SK-N-SH (cell line): ENCODE results near the gene CHAF1A. TPM values are rescaled to one million over a fixed set of nuclear protein-coding genes. Genes with fewer than 3 reads are reported as not detected.

Experiments used
- CTCF ChIA-PET: fragments of 300-600, 350-600 bp; formaldehyde crosslinking; extraction: SDS; loops from one replicate; lab custom pipeline; 2021; lab: Yijun Ruan, JAX
- POLR2A ChIA-PET: fragments of 350-600 bp; sonication (Branson Sonifier 250); formaldehyde crosslinking; extraction: SDS; loops from one replicate; lab custom pipeline; 2020; ENCODE audit warnings: antibody characterized with exemption, inconsistent platforms; lab: Yijun Ruan, JAX
- DNase-seq: peaks from one replicate; pipeline ENCODE4 v3.0.0; 2012
- H2AFZ ChIP-seq: fragments of 200-600 bp; sonication (generic); 2 replicates; pipeline ENCODE4 v1.8.1; 2016; ENCODE audit warnings: antibody characterized with exemption, mild to moderate bottlenecking, low read depth
- H3F3A ChIP-seq: fragments of 200-600 bp; sonication (generic); replicated peaks from 2 replicates; pipeline ENCODE3; 2016; ENCODE audit warnings: antibody characterized with exemption, mild to moderate bottlenecking; ENCODE audit not compliant: insufficient read depth
- H3K27ac ChIP-seq, 2 experiments: fragments of 200-500 bp in 1 of 2; fragments of 200-600 bp in 1 of 2; sonication (Bioruptor generic) in 1 of 2; sonication (generic), shearing (Covaris generic) in 1 of 2; 2 replicates each; pipeline versions ENCODE4 v1.5.1 to v1.6.1; 2014 to 2016; ENCODE audit warnings: low read depth in 2 of 2, inconsistent platforms in 1 of 2, low read length in 1 of 2, mild to moderate bottlenecking in 1 of 2, mixed read lengths in 1 of 2
- H3K27me3 ChIP-seq: fragments of 200-600 bp; sonication (generic), shearing (Covaris generic); 2 replicates; pipeline ENCODE4 v1.6.1; 2016; ENCODE audit warnings: mixed run types; ENCODE audit not compliant: insufficient read depth
- H3K36me3 ChIP-seq, 2 experiments: fragments of 200-500 bp in 1 of 2; fragments of 200-600 bp in 1 of 2; sonication (Bioruptor generic) in 1 of 2; sonication (generic) in 1 of 2; replicated peaks in 1 of 2; 2 replicates each; pipeline versions ENCODE3 to v1.5.1; 2014 to 2016; ENCODE audit warnings: low read length in 1 of 2, mild to moderate bottlenecking in 1 of 2; ENCODE audit not compliant: insufficient read depth in 2 of 2, control insufficient read depth in 1 of 2
- H3K4me1 ChIP-seq, 2 experiments: fragments of 200-500 bp in 1 of 2; fragments of 200-600 bp in 1 of 2; sonication (Bioruptor generic) in 1 of 2; sonication (generic), shearing (Covaris generic) in 1 of 2; 2 replicates each; pipeline versions ENCODE4 v1.5.1 to v1.6.1; 2014 to 2016; ENCODE audit warnings: low read depth in 1 of 2, low read length in 1 of 2, mixed run types in 1 of 2; ENCODE audit not compliant: insufficient read depth in 2 of 2, control insufficient read depth in 1 of 2
- H3K4me2 ChIP-seq: fragments of 200-600 bp; sonication (generic), shearing (Covaris generic); 2 replicates; pipeline ENCODE4 v1.6.1; 2017; ENCODE audit warnings: mixed run types
- H3K4me3 ChIP-seq, 2 experiments: fragments of 200-500 bp in 1 of 2; fragments of 200-600 bp in 1 of 2; sonication (Bioruptor generic) in 1 of 2; sonication (generic), shearing (Covaris generic) in 1 of 2; 2 replicates each; pipeline versions ENCODE4 v1.5.1 to v1.8.1; 2014 to 2016; ENCODE audit warnings: low read depth in 2 of 2, inconsistent platforms in 1 of 2, low read length in 1 of 2, mild to moderate bottlenecking in 1 of 2, mixed read lengths in 1 of 2, moderate library complexity in 1 of 2
- H3K79me2 ChIP-seq: fragments of 200-600 bp; sonication (generic); 2 replicates; pipeline ENCODE4 v1.8.1; 2017; ENCODE audit warnings: mild to moderate bottlenecking; ENCODE audit not compliant: insufficient read depth
- H3K9ac ChIP-seq: fragments of 200-600 bp; sonication (generic); 2 replicates; pipeline ENCODE4 v1.6.1; 2017; ENCODE audit warnings: mixed run types
- H3K9me2 ChIP-seq: fragments of 200-600 bp; sonication (generic); 2 replicates; pipeline ENCODE4 v1.6.1; 2017; ENCODE audit warnings: mixed run types
- H3K9me3 ChIP-seq: fragments of 200-600 bp; sonication (generic); 2 replicates; pipeline ENCODE4 v1.6.1; 2017; ENCODE audit warnings: mixed run types, mild to moderate bottlenecking, moderate library complexity
- H4K20me1 ChIP-seq: fragments of 200-600 bp; sonication (generic); 2 replicates; pipeline ENCODE4 v1.6.1; 2017; ENCODE audit warnings: mild to moderate bottlenecking, mixed run types; ENCODE audit not compliant: insufficient read depth
- EP300 ChIP-seq, 2 experiments: IDR thresholded peaks; 2 replicates each; pipeline versions ENCODE4 v1.4.0 to v1.6.1; 2012; ENCODE audit warnings: borderline replicate concordance in 1 of 2, low read depth in 1 of 2, low read length in 1 of 2
- EZH2phosphoT487 ChIP-seq: fragments of 200-600 bp; sonication (generic); IDR thresholded peaks from 2 replicates; pipeline ENCODE4 v1.6.1; 2017; ENCODE audit warnings: low read depth, mixed run types, mild to moderate bottlenecking, antibody characterized with exemption, moderate library complexity, borderline replicate concordance
- FOSL2 ChIP-seq: IDR thresholded peaks from 2 replicates; pipeline ENCODE4 v1.4.0; 2012; ENCODE audit warnings: low read depth, mild to moderate bottlenecking, moderate library complexity, borderline replicate concordance
- FOXJ3 ChIP-seq: sonication (generic); formaldehyde crosslinking; IDR thresholded peaks from 2 replicates; pipeline ENCODE4 v1.5.1; 2020; ENCODE audit warnings: mild to moderate bottlenecking, missing genetic modification reagents
- FOXM1 ChIP-seq: IDR thresholded peaks from 2 replicates; pipeline ENCODE4 v1.4.0; 2012; ENCODE audit warnings: low read depth, mild to moderate bottlenecking
- GATA2 ChIP-seq: sonication (generic); formaldehyde crosslinking; IDR thresholded peaks from 2 replicates; pipeline ENCODE4 v1.5.0; 2020; ENCODE audit warnings: mild to moderate bottlenecking, missing genetic modification reagents
- JUND ChIP-seq: IDR thresholded peaks from 2 replicates; pipeline ENCODE4 v1.4.0; 2012
- NFIC ChIP-seq: IDR thresholded peaks from 2 replicates; pipeline ENCODE4 v1.4.0; 2012; ENCODE audit warnings: borderline replicate concordance
- PBX3 ChIP-seq: IDR thresholded peaks from 2 replicates; pipeline ENCODE4; 2012
- RAD21 ChIP-seq: IDR thresholded peaks from 2 replicates; pipeline ENCODE4 v1.6.1; 2012; ENCODE audit warnings: mild to moderate bottlenecking, low read length
- REST ChIP-seq: IDR thresholded peaks from 2 replicates; pipeline ENCODE4 v1.6.1; 2012; ENCODE audit warnings: mild to moderate bottlenecking, low read depth, low read length, moderate library complexity
- SIN3A ChIP-seq: IDR thresholded peaks from 2 replicates; pipeline ENCODE4 v1.6.1; 2012; ENCODE audit warnings: low read depth, mild to moderate bottlenecking, low read length, moderate library complexity, borderline replicate concordance
- TAF1 ChIP-seq: IDR thresholded peaks from 2 replicates; pipeline ENCODE4 v1.6.1; 2012; ENCODE audit warnings: low read depth, mild to moderate bottlenecking, low read length, moderate library complexity, borderline replicate concordance
- YY1 ChIP-seq: IDR thresholded peaks from 2 replicates; pipeline ENCODE4 v1.4.0; 2012; ENCODE audit warnings: low read depth, mild to moderate bottlenecking
- WGBS: methylation state at CpG from one replicate; pipeline ENCODE4 v1.1.6; 2017; ENCODE audit warnings: low lambda C conversion rate; 5-methylcytosine and 5-hydroxymethylcytosine counted together
- polyA plus RNA-seq, 3 experiments: library from polyadenylated mRNA; depleted of rRNA; stranded (reverse); fragments of >200 nt; gene quantifications; 2 replicates each; pipeline ENCODE4 v1.2.3, GENCODE V29; 2012
- TF ChIP-seq, protein P1 (sequence below): fragments of 150-350 bp; IDR thresholded peaks from 2 replicates; pipeline ENCODE4 v1.6.1; 2017; ENCODE audit warnings: antibody characterized with exemption, low read length, low read depth, borderline replicate concordance
- TF ChIP-seq, protein P2 (sequence below): IDR thresholded peaks from 2 replicates; pipeline ENCODE4 v1.4.0; 2012; ENCODE audit warnings: low read depth

CHAF1A gene
- polyA plus RNA-seq, 1 of the 3 experiments (the other 2 are of a cell fraction), result 18.0 TPM

DNA sequence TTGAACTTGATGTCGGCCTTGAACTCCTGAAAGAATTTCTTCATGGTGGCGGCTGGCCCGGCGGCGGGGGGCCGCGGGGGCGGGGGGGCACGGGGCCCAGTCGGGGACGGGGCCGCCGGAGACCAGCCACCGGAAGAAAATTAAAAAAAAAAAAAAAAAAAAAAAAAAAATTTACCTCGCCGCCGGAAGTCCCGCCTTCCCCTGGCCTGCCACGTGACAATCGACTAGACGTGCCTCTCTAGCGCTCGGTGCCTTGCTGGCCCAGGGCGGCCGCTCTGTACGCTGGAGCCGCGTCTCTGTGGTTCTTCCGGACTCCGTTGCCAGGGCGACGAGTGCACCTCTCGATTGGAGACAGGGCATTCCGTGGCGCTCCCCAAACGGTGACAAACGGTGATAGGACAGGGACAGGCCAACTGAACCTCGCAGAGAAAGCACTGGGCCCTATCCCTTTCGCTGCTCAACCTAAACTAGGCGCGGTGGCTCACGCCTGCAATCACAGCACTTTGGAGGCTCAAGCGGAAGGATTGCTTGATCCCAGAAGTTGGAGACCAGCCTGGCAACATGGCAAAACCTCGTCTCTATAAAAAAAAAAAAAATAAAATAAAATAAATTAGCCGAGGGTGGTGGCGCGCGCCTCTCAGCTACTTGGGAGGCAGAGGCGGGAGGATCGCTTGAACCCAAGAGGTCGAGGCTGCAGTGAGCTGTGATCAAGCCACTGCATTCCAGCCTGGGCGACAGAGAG is 55.4 kb downstream of the CHAF1A start, which contains the start of gene UBXN6 (continued):
- peak; percentile 45 for TF ChIP-seq REST
- TF ChIP-seq FOXM1, result no peak
- TF ChIP-seq GATA2 (CRISPR knock-in tag), result no peak
- TF ChIP-seq, protein P1, sequence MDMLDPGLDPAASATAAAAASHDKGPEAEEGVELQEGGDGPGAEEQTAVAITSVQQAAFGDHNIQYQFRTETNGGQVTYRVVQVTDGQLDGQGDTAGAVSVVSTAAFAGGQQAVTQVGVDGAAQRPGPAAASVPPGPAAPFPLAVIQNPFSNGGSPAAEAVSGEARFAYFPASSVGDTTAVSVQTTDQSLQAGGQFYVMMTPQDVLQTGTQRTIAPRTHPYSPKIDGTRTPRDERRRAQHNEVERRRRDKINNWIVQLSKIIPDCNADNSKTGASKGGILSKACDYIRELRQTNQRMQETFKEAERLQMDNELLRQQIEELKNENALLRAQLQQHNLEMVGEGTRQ, result no peak
- 0 out of 2 replicates have a peak, but pooled peaks have one; percentile 6 for TF ChIP-seq PBX3
- TF ChIP-seq TAF1, result peak; percentile 69
- peak; percentile 85 for TF ChIP-seq SIN3A
- no peak for TF ChIP-seq JUND

DNA sequence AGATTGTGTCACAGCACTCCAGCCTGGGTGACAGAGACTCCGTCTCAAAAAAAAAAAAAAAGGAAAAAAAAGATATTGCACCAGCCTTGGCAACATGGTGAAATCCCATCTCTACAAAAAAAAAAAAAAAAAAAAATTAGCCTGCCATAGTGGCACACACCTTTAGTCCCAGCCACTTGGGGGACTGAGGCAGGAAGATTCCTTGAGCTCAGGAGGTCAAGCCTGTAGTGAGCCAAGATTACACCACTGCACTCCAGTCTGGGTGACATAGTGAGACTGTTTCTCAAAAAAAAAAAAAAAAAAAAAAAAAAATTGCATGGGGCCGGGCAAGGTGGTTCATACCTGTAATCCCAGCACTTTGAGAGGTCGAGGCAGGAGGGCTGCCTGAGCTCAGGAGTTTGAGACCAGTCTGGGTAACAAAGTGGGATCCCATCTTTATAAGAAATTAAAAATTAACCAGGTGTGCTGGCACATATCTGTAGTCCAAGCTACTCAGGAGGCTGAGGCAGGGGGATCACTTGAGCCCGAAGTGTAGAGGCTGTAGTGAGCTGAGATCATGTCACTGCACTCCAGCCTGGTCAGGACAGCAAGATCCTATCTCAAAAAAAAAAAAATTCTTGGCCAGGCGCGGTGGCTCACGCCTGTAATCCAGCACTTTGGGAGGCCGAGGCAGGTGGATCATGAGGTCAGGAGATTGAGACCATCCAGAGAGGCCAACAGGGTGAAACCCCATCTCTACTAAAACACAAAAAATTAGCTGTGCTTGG is 62.6 kb downstream of the CHAF1A start:
- Histone ChIP-seq H3K4me2 (no peak overlapping the region), H2AFZ (no peak overlapping the region), H3K27ac (no peak overlapping the region), H3K27me3 (no peaks in the 10 kb centered on the region), H3K9ac (no peak overlapping the region), H3K79me2 (no peaks in the 10 kb centered on the region), H4K20me1 (no peaks in the 10 kb centered on the region), H3F3A (peaks cover under 1% of the 10 kb centered on the region), H3K4me3 (no peak overlapping the region), H3K4me1 (no peaks in the 10 kb centered on the region), H3K9me3 (no peaks in the 10 kb centered on the region), H3K36me3 (no peaks in the 10 kb centered on the region), H3K9me2 (no peaks in the 10 kb centered on the region)
- ChIA-PET POLR2A (no interaction called here), CTCF (interaction anchor here (1.2 kb wide), 1 partner anchor 65 kb away, joined by 5 read pairs; the partner anchor contains the start of gene SH3GL1)
- WGBS, result 74% methylated on average over 8 of the region's 8 CpGs
- DNase-seq, result no peak
- no peak for TF ChIP-seq EZH2phosphoT487
- no peak for TF ChIP-seq TAF1
- TF ChIP-seq FOSL2, result no peak
- TF ChIP-seq, protein P2, sequence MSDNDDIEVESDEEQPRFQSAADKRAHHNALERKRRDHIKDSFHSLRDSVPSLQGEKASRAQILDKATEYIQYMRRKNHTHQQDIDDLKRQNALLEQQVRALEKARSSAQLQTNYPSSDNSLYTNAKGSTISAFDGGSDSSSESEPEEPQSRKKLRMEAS, result no peak
- TF ChIP-seq NFIC, result no peak
- TF ChIP-seq FOXJ3 (CRISPR knock-in tag), result no peak
- TF ChIP-seq EP300 (IDR thresholded peaks at IDR 0.05; ENCODE audit: borderline replicate concordance in 1 of 2, low read depth in 1 of 2, low read length in 1 of 2), result no peak
- TF ChIP-seq YY1, result no peak
- TF ChIP-seq RAD21, result no peak
- no peak for TF ChIP-seq REST
